Stimulated activated CD8-positive, alpha-beta memory T cell treated with anti-CD3 and anti-CD28 coated beads, Interleukin-15, amount 100 ng/mL, for 24 hours (primary cell): Measurements from ENCODE around the gene TRAP1.
A peak's percentile ranks its signal among the peaks of the same experiment; 100 is the strongest.

Experiments used
- DNase-seq: peaks from one replicate; pipeline ENCODE4 v3.0.0-alpha.2; 2020; ENCODE audit warnings: low read depth

The TRAP1 gene

GRCh38 chr16:3717235-3718018 is at the start of gene TRAP1:
Gene TRAP1 (minus strand): TSS chr16:3717524. CDS start chr16:3717508, 16 bp downstream.
- DNase-seq, result peak; percentile 96

- no peak for DNase-seq
These were observed 48.9 kb upstream of the TRAP1 start for GRCh38 chr16:3766177-3766576.

- DNase-seq, result no peak
These were observed 47.1 kb upstream of the TRAP1 start for GRCh38 chr16:3764409-3764808.

GRCh38 chr16:3762107-3762750 is 44.9 kb upstream of the TRAP1 start:
- DNase-seq, result no peak

GRCh38 chr16:3761375-3762106 is 44.2 kb upstream of the TRAP1 start:
- no peak for DNase-seq

- DNase-seq, result no peak
These were observed 43.2 kb upstream of the TRAP1 start for GRCh38 chr16:3760518-3760917.

- DNase-seq, result no peak
These were observed 42.4 kb upstream of the TRAP1 start for GRCh38 chr16:3759736-3760135.

GRCh38 chr16:3756113-3756512 is 38.8 kb upstream of the TRAP1 start:
- DNase-seq, result no peak

GRCh38 chr16:3755249-3755648 is 37.9 kb upstream of the TRAP1 start:
- no peak for DNase-seq

GRCh38 chr16:3754772-3755171 is 37.4 kb upstream of the TRAP1 start:
- DNase-seq, result no peak

- DNase-seq, result no peak
These were observed 36.9 kb upstream of the TRAP1 start for GRCh38 chr16:3754081-3754703.

- DNase-seq, result no peak
These were observed 35.7 kb upstream of the TRAP1 start for GRCh38 chr16:3752984-3753383.

- no peak for DNase-seq
These were observed 34.6 kb upstream of the TRAP1 start for GRCh38 chr16:3751878-3752277.

- DNase-seq, result no peak
These were observed 31.0 kb upstream of the TRAP1 start for GRCh38 chr16:3748307-3748706.

- no peak for DNase-seq
These were observed 28.5 kb upstream of the TRAP1 start for GRCh38 chr16:3745751-3746355.

- DNase-seq, result no peak
These were observed 26.7 kb upstream of the TRAP1 start for GRCh38 chr16:3744018-3744417.

GRCh38 chr16:3740934-3741333 is 23.6 kb upstream of the TRAP1 start:
- no peak for DNase-seq

- no peak for DNase-seq
These were observed 22.9 kb upstream of the TRAP1 start for GRCh38 chr16:3740186-3740585.

GRCh38 chr16:3739636-3740035 is 22.3 kb upstream of the TRAP1 start:
- DNase-seq, result no peak

GRCh38 chr16:3738541-3738940 is 21.2 kb upstream of the TRAP1 start:
- no peak for DNase-seq

GRCh38 chr16:3738128-3738527 is 20.8 kb upstream of the TRAP1 start:
- DNase-seq, result no peak

GRCh38 chr16:3737181-3737580 is 19.9 kb upstream of the TRAP1 start:
- no peak for DNase-seq
